ENCODE results near the gene BLCAP. TPM values are rescaled to one million over a fixed set of nuclear protein-coding genes. Genes with fewer than 3 reads are reported as not detected.
"Not testable (repeated sequence)": the region's sequence is repeated elsewhere in the genome, so short reads cannot be mapped to it uniquely, and the experiment has no call there.

The BLCAP gene
- total RNA-seq = 100 to 1,000 TPM in 3 of 4 donors, 10 to 100 TPM in 1; 91.3 to 136 (median 103) TPM

GRCh38 chr20:37527638-37528445, at the start of gene BLCAP:
Gene BLCAP, minus strand, starts transcription at chr20:37527876. Its CDS starts 8,702 bp downstream, at chr20:37519174.
- 1% methylated on average over 43 to 60 of the region's 62 CpGs for WGBS, 2 donors
- DNase-seq (ENCODE audit: low spot score in 2 of 2) = peak; percentile 86 to 98

GRCh38 chr20:37577436-37577835, 49.8 kb upstream of the BLCAP start:
- WGBS, 2 donors = 74 to 78% methylated on average over 4 of the region's 4 CpGs
- DNase-seq (ENCODE audit: low spot score in 2 of 2) = peak in 1 of 2 donors; percentile 17
- H3K4me3 ChIP-seq (ENCODE audit: low read depth, poor library complexity, severe bottlenecking); intact Hi-C loops (cut with DNase I; ENCODE audit: low total_unique reads): not testable (repeated sequence)

More at GRCh38 chr20:37527638-37528445, at the start of gene BLCAP:
- TF ChIP-seq POLR2A (IDR thresholded peaks at IDR 0.05) = peak in 1 of 2 donors; percentile 18
- TF ChIP-seq CTCF (IDR thresholded peaks at IDR 0.05) = no peak
- H3K4me3 ChIP-seq (ENCODE audit: low read depth, poor library complexity, severe bottlenecking) = peak within 1 kb of the TSS; percentile 97
- intact Hi-C loops (cut with DNase I; ENCODE audit: low total_unique reads) = loop anchor here (5.0 kb wide), 1 partner anchor 251 kb away; no protein-coding TSS in a partner anchor

GRCh38 chr20:37576911-37577310, 49.2 kb upstream of the BLCAP start:
- intact Hi-C loops (cut with DNase I; ENCODE audit: low total_unique reads) = no loop called here
- TF ChIP-seq CTCF (IDR thresholded peaks at IDR 0.05) (no peak), POLR2A (IDR thresholded peaks at IDR 0.05) (no peak)
- H3K4me3 ChIP-seq (ENCODE audit: low read depth, poor library complexity, severe bottlenecking) = no peak overlapping the region
- DNase-seq (ENCODE audit: low spot score in 2 of 2) = peak in 1 of 2 donors; percentile 36
- WGBS, 2 donors = 75 to 78% methylated on average over 1 of the region's 1 CpG

- 44 to 63% methylated on average over 1 of the region's 1 CpG for WGBS, 2 donors
- intact Hi-C loops (cut with DNase I; ENCODE audit: low total_unique reads) = no loop called here
- DNase-seq (ENCODE audit: low spot score in 2 of 2) = peak in 1 of 2 donors; percentile 48
- no peak overlapping the region for H3K4me3 ChIP-seq (ENCODE audit: low read depth, poor library complexity, severe bottlenecking)
- TF ChIP-seq POLR2A (IDR thresholded peaks at IDR 0.05) (no peak), CTCF (IDR thresholded peaks at IDR 0.05) (no peak)
These were observed 48.2 kb upstream of the BLCAP start for GRCh38 chr20:37575884-37576283.

- H3K4me3 ChIP-seq (ENCODE audit: low read depth, poor library complexity, severe bottlenecking) = no peak overlapping the region
- WGBS, 2 donors = 80 to 89% methylated on average over 4 of the region's 5 CpGs
- TF ChIP-seq CTCF (IDR thresholded peaks at IDR 0.05) (no peak), POLR2A (IDR thresholded peaks at IDR 0.05) (no peak)
- peak in 1 of 2 donors; percentile 67 for DNase-seq (ENCODE audit: low spot score in 2 of 2)
- intact Hi-C loops (cut with DNase I; ENCODE audit: low total_unique reads) = no loop called here
These were observed 46.7 kb upstream of the BLCAP start for GRCh38 chr20:37574199-37574890.

GRCh38 chr20:37573626-37574198, 46.0 kb upstream of the BLCAP start:
- TF ChIP-seq CTCF (IDR thresholded peaks at IDR 0.05) (no peak), POLR2A (IDR thresholded peaks at IDR 0.05) (no peak)
- peak in 1 of 2 donors; percentile 48 for DNase-seq (ENCODE audit: low spot score in 2 of 2)
- intact Hi-C loops (cut with DNase I; ENCODE audit: low total_unique reads) = no loop called here
- H3K4me3 ChIP-seq (ENCODE audit: low read depth, poor library complexity, severe bottlenecking) = no peak overlapping the region
- 69 to 74% methylated on average over 8 to 9 of the region's 9 CpGs for WGBS, 2 donors

Data from lower leg skin (tissue), 4 donors.